IMR-90 (cell line): ENCODE data around the gene CDH2. TPM values are rescaled to one million over a fixed set of nuclear protein-coding genes. Genes with fewer than 3 reads are reported as not detected.

Source experiments
- ATAC-seq: fragments of 200-7000 bp; cut with Tn5 transposase; 2 replicates; pipeline ENCODE4 v1.9.1; 2020; ENCODE audit warnings: low read depth, mild to moderate bottlenecking, moderate library complexity
- BruUV-seq: library from RNA; stranded (reverse); fragments of 400-500 nt; replicated peaks from 2 replicates; lab custom pipeline; 2021; lab: Mats Ljungman, UMichigan
- CTCF ChIA-PET: fragments of 300-600 bp; formaldehyde crosslinking; extraction: SDS; loops from one replicate; lab custom pipeline; 2021; ENCODE audit warnings: antibody characterized with exemption; lab: Yijun Ruan, JAX
- POLR2A ChIA-PET: fragments of 300-600 bp; sonication (Branson Sonifier 250); formaldehyde crosslinking; loops from one replicate; lab custom pipeline; 2022; ENCODE audit warnings: antibody characterized with exemption; ENCODE audit not compliant: unreplicated experiment; lab: Charles Lee
- DNase-seq: peaks from one replicate; pipeline ENCODE4 v3.0.0; 2013
- H2AFZ ChIP-seq: replicated peaks from 2 replicates; pipeline ENCODE3; 2013; ENCODE audit warnings: low read length, mild to moderate bottlenecking; ENCODE audit not compliant: poor library complexity
- H2AK5ac ChIP-seq: 2 replicates; pipeline ENCODE4 v1.6.1; 2013; ENCODE audit warnings: low read depth, low read length, inconsistent platforms
- H2AK9ac ChIP-seq: replicated peaks from 2 replicates; pipeline ENCODE3; 2013; ENCODE audit warnings: mild to moderate bottlenecking, low read depth, low read length, moderate library complexity; ENCODE audit not compliant: poor library complexity
- H2BK120ac ChIP-seq: 2 replicates; pipeline ENCODE4 v1.6.1; 2013; ENCODE audit warnings: low read depth, low read length, inconsistent platforms
- H2BK15ac ChIP-seq: 3 replicates; pipeline ENCODE4 v1.6.1; 2013; ENCODE audit warnings: low read depth, low read length, inconsistent platforms
- H2BK20ac ChIP-seq: 2 replicates; pipeline ENCODE4 v1.6.1; 2013; ENCODE audit warnings: low read depth, mild to moderate bottlenecking, inconsistent platforms, low read length, moderate library complexity
- H2BK5ac ChIP-seq: 2 replicates; pipeline ENCODE4 v1.6.1; 2013; ENCODE audit warnings: mild to moderate bottlenecking, low read depth, low read length, inconsistent platforms; ENCODE audit not compliant: poor library complexity, severe bottlenecking
- H3K14ac ChIP-seq: replicated peaks from 2 replicates; pipeline ENCODE4 v1.6.1; 2013; ENCODE audit warnings: low read depth, low read length, inconsistent platforms
- H3K18ac ChIP-seq: 2 replicates; pipeline ENCODE4 v1.6.1; 2013; ENCODE audit warnings: low read depth, low read length, control low read depth
- H3K23ac ChIP-seq: 2 replicates; pipeline ENCODE4 v1.6.1; 2013; ENCODE audit warnings: low read depth, low read length, inconsistent platforms
- H3K27ac ChIP-seq: 2 replicates; pipeline ENCODE4 v1.5.1; 2013; ENCODE audit warnings: mild to moderate bottlenecking, control low read depth, low read length; ENCODE audit not compliant: insufficient read depth
- H3K27me3 ChIP-seq: 2 replicates; pipeline ENCODE4 v1.6.1; 2013; ENCODE audit warnings: low read length; ENCODE audit not compliant: control insufficient read depth, insufficient read depth
- H3K36me3 ChIP-seq: 2 replicates; pipeline ENCODE4 v1.6.1; 2013; ENCODE audit warnings: low read length, mixed read lengths; ENCODE audit not compliant: control insufficient read depth, insufficient read depth
- H3K4ac ChIP-seq: 2 replicates; pipeline ENCODE4 v1.6.1; 2013; ENCODE audit warnings: low read depth, low read length, inconsistent platforms
- H3K4me1 ChIP-seq: 2 replicates; pipeline ENCODE4 v1.6.1; 2013; ENCODE audit warnings: low read length, mixed read lengths; ENCODE audit not compliant: control insufficient read depth, insufficient read depth
- H3K4me2 ChIP-seq: 2 replicates; pipeline ENCODE4 v1.6.1; 2013; ENCODE audit warnings: low read depth, mild to moderate bottlenecking, control low read depth, low read length, moderate library complexity
- H3K4me3 ChIP-seq: 2 replicates; pipeline ENCODE4 v1.5.1; 2013; ENCODE audit warnings: low read depth, mild to moderate bottlenecking, control low read depth, low read length, moderate library complexity; ENCODE audit not compliant: insufficient read depth
- H3K56ac ChIP-seq: 2 replicates; pipeline ENCODE4 v1.6.1; 2013; ENCODE audit warnings: low read length, inconsistent platforms; ENCODE audit not compliant: insufficient read depth; ENCODE audit errors: extremely low read depth
- H3K79me1 ChIP-seq, 2 experiments: 2 replicates each; pipeline ENCODE4 v1.6.1; 2013; ENCODE audit warnings: low read length in 2 of 2, inconsistent platforms in 1 of 2, low read depth in 1 of 2
- H3K9ac ChIP-seq: 2 replicates; pipeline ENCODE4 v1.6.1; 2013; ENCODE audit warnings: low read depth, low read length, control low read depth
- H3K9me1 ChIP-seq: 2 replicates; pipeline ENCODE4 v1.6.1; 2013; ENCODE audit warnings: low read length, inconsistent platforms; ENCODE audit not compliant: insufficient read depth
- H3K9me3 ChIP-seq: 2 replicates; pipeline ENCODE4 v1.6.1; 2013; ENCODE audit warnings: low read length; ENCODE audit not compliant: control insufficient read depth, insufficient read depth
- H4K20me1 ChIP-seq: 2 replicates; pipeline ENCODE4 v1.6.1; 2013; ENCODE audit warnings: low read length, inconsistent platforms; ENCODE audit not compliant: insufficient read depth
- H4K5ac ChIP-seq: 2 replicates; pipeline ENCODE4 v1.6.1; 2013; ENCODE audit warnings: mild to moderate bottlenecking, low read depth, low read length, control low read depth
- H4K8ac ChIP-seq, 2 experiments: 2 replicates each; pipeline ENCODE4 v1.6.1; 2013; ENCODE audit warnings: low read depth in 2 of 2, low read length in 2 of 2, control low read depth in 1 of 2, inconsistent platforms in 1 of 2
- H4K91ac ChIP-seq: 2 replicates; pipeline ENCODE4 v1.6.1; 2013; ENCODE audit warnings: low read depth, low read length, inconsistent platforms; ENCODE audit not compliant: insufficient read depth
- BHLHE40 ChIP-seq: fragments of 150-350 bp; IDR thresholded peaks from 2 replicates; pipeline ENCODE4 v1.6.1; 2016; ENCODE audit warnings: mild to moderate bottlenecking, low read depth, low read length
- CEBPB ChIP-seq: IDR thresholded peaks from 2 replicates; pipeline ENCODE4 v1.6.1; 2012; ENCODE audit warnings: low read depth, low read length, improper control_type of control experiment
- MAFK ChIP-seq: IDR thresholded peaks from 2 replicates; pipeline ENCODE4 v1.6.1; 2012; ENCODE audit warnings: low read depth, low read length, improper control_type of control experiment
- MXI1 ChIP-seq: IDR thresholded peaks from 2 replicates; pipeline ENCODE4 v1.6.1; 2012; ENCODE audit warnings: low read depth, mild to moderate bottlenecking, low read length, moderate library complexity, borderline replicate concordance
- RAD21 ChIP-seq: IDR thresholded peaks from 2 replicates; pipeline ENCODE4 v1.6.1; 2012; ENCODE audit warnings: low read length, improper control_type of control experiment
- RCOR1 ChIP-seq: IDR thresholded peaks from 2 replicates; pipeline ENCODE4 v1.6.1; 2012; ENCODE audit warnings: mild to moderate bottlenecking, low read length, improper control_type of control experiment; ENCODE audit not compliant: insufficient replicate concordance
- dilution Hi-C: fragments of 300-500 bp; cut with HindIII; formaldehyde crosslinking; loops from one replicate; pipeline ENCODE4 v1.14.3; 2018; ENCODE audit warnings: low sequenced_read_pairs; ENCODE audit not compliant: unreplicated experiment
- in situ Hi-C: fragments of 300-500 bp; cut with MboI; formaldehyde crosslinking; loops from 3 replicates; pipeline ENCODE4 v1.14.3; 2019; ENCODE audit warnings: low sequenced_read_pairs, inconsistent platforms, mixed read lengths
- intact Hi-C: fragments of 100-400 bp; cut with micrococcal nuclease; formaldehyde crosslinking; loops from 2 replicates; pipeline ENCODE4 v1.10.0; 2022
- polyA plus RNA-seq, 3 experiments: library from polyadenylated mRNA; depleted of rRNA; stranded (reverse); fragments of >200 nt; gene quantifications; 2 replicates each; pipeline ENCODE4 v1.2.3, GENCODE V29; 2012; ENCODE audit warnings: low replicate concordance in 1 of 3
- total RNA-seq: library from RNA; depleted of rRNA; stranded (reverse); fragments of >200 nt; gene quantifications from 2 replicates; pipeline ENCODE4 v1.2.3, GENCODE V29; 2012
- TF ChIP-seq, protein P1 (sequence below): fragments of 150-350 bp; IDR thresholded peaks from 2 replicates; pipeline ENCODE4 v1.6.1; 2016; ENCODE audit warnings: low read depth, mild to moderate bottlenecking, low read length, moderate library complexity, borderline replicate concordance

CDH2 gene
- total and polyA plus RNA-seq, 2 of the 4 experiments (the other 2 are of a cell fraction), result 55.6 to 111 TPM

DNA sequence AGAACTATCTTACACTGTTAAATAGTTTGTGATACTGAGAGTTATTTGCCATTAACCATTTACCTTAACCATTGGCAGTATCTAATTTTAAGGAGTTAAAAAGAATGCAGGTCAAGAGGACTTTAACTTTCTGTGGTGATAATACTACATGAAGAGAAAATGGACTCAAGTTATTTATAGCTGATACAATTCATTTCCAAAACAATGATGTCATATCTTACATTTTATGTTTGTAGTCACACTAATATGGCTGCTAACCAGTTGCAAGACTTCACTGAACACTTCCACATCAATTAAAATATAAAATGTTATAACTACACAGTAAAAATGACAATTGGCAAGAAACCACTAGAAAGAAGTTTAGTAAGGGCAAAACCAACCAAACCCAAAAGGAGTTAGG lies 77.7 kb downstream of the CDH2 start:
- no peaks in the 10 kb centered on the region for H3K36me3 ChIP-seq
- H3K79me1 ChIP-seq, result peaks cover 14 to 37% of the 10 kb centered on the region in 2 experiments; a peak in 3 of 4 replicates
- H3K56ac ChIP-seq, result no peak overlapping the region
- no peak overlapping the region for H3K4me3 ChIP-seq
- H2BK5ac ChIP-seq, result no peak overlapping the region
- no TSS peak for BruUV-seq
- no peak overlapping the region for H3K23ac ChIP-seq
- intact Hi-C loops (loop anchor here (5.0 kb wide), 1 partner anchor 82 kb away; no protein-coding TSS in a partner anchor), in situ Hi-C loops (no loop called here), dilution Hi-C loops (no loop called here)
- H3K9me3 ChIP-seq, result peaks cover 2% of the 10 kb centered on the region; the same call in 1 of the 2 replicates
- H3K4ac ChIP-seq, result no peak overlapping the region
- no peak overlapping the region for H2BK120ac ChIP-seq
- H4K20me1 ChIP-seq, result no peaks in the 10 kb centered on the region
- TF ChIP-seq, protein P1, sequence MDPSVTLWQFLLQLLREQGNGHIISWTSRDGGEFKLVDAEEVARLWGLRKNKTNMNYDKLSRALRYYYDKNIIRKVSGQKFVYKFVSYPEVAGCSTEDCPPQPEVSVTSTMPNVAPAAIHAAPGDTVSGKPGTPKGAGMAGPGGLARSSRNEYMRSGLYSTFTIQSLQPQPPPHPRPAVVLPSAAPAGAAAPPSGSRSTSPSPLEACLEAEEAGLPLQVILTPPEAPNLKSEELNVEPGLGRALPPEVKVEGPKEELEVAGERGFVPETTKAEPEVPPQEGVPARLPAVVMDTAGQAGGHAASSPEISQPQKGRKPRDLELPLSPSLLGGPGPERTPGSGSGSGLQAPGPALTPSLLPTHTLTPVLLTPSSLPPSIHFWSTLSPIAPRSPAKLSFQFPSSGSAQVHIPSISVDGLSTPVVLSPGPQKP, result no peak
- TF ChIP-seq MAFK (no peak), BHLHE40 (no peak), RCOR1 (no peak), CEBPB (no peak), RAD21 (no peak), MXI1 (no peak)
- no peak overlapping the region for H2AFZ ChIP-seq
- H3K27ac ChIP-seq, result no peak overlapping the region
- no peaks in the 10 kb centered on the region for H3K27me3 ChIP-seq
- no peak overlapping the region for H2AK5ac ChIP-seq
- CTCF ChIA-PET, result interaction anchor here (1.1 kb wide), 1 partner anchor 21 kb away, joined by 7 read pairs; no protein-coding TSS in a partner anchor
- ATAC-seq (no peak), DNase-seq (peak; percentile 43)
- H3K4me2 ChIP-seq, result no peak overlapping the region
- no peak overlapping the region for H3K18ac ChIP-seq
- no peak overlapping the region for H3K9ac ChIP-seq
- no peak overlapping the region for H4K8ac ChIP-seq
- no peaks in the 10 kb centered on the region for H3K4me1 ChIP-seq
- H4K5ac ChIP-seq, result no peak overlapping the region
- no peak overlapping the region for H2BK20ac ChIP-seq
- H2BK15ac ChIP-seq, result no peak overlapping the region
- no peak overlapping the region for H3K14ac ChIP-seq
- H2AK9ac ChIP-seq, result no peak overlapping the region
- H3K9me1 ChIP-seq, result no peaks in the 10 kb centered on the region
- no peak overlapping the region for H4K91ac ChIP-seq
- POLR2A ChIA-PET, result no interaction called here
